ENCODE data around the gene SRR. TPM values are rescaled to one million over a fixed set of nuclear protein-coding genes. Genes with fewer than 3 reads are reported as not detected.

SRR gene
- total RNA-seq, 3 donors from 2014 or later (not counting 1 experiment from before 2014, with no cell fraction given), result 6.4 to 11.1 (median 7.9) TPM

- Mint-ChIP-seq H3K4me1 (peaks cover 17 to 19% of the 10 kb centered on the region in 2 donors), H3K27ac (peak overlapping the region; percentile 34 to 66), H3K36me3 (no peaks in the 10 kb centered on the region), H3K9me3 (no peaks in the 10 kb centered on the region), H3K27me3 (ENCODE audit: low read depth in 2 of 2) (no peaks in the 10 kb centered on the region), H3K4me3 (peak overlapping the region; percentile 90)
- 50% methylated on average over 5 of the region's 5 CpGs for WGBS (ENCODE audit: insufficient coverage)
- peak overlapping the region; percentile 60 for H3K4me3 ChIP-seq (ENCODE audit: low read length)
- no peak for TF ChIP-seq CTCF (IDR thresholded peaks at IDR 0.05)
- H3K4me1 ChIP-seq (ENCODE audit: control insufficient read depth, insufficient read depth, low read length), result peaks cover 18% of the 10 kb centered on the region
- H3K9me3 ChIP-seq (ENCODE audit: control insufficient read depth, insufficient read depth, low read length), result no peaks in the 10 kb centered on the region
- intact Hi-C loops (cut with micrococcal nuclease), result no loop called here
- DNase-seq (peak in 1 of 2 donors; percentile 21), ATAC-seq (no peak)
- peaks cover 17% of the 10 kb centered on the region for H3K36me3 ChIP-seq (ENCODE audit: control insufficient read depth, insufficient read depth, low read length)
- H3K27me3 ChIP-seq (ENCODE audit: control insufficient read depth, insufficient read depth, low read length), result no peaks in the 10 kb centered on the region
- H3K27ac ChIP-seq (ENCODE audit: low read length), result no peak overlapping the region
These were observed 34.5 kb downstream of the SRR start for GRCh38 chr17:2338315-2338657.

GRCh38 chr17:2343421-2343820 is 39.7 kb downstream of the SRR start:
- H3K4me1 Mint-ChIP-seq, result peaks cover 0 to 2% of the 10 kb centered on the region in 2 donors
- Histone ChIP-seq H3K9me3 (ENCODE audit: control insufficient read depth, insufficient read depth, low read length) (no peaks in the 10 kb centered on the region), H3K27me3 (ENCODE audit: control insufficient read depth, insufficient read depth, low read length) (no peaks in the 10 kb centered on the region), H3K36me3 (ENCODE audit: control insufficient read depth, insufficient read depth, low read length) (no peaks in the 10 kb centered on the region), H3K4me3 (ENCODE audit: low read length) (no peak overlapping the region), H3K4me1 (ENCODE audit: control insufficient read depth, insufficient read depth, low read length) (peaks cover under 1% of the 10 kb centered on the region), H3K27ac (ENCODE audit: low read length) (no peak overlapping the region)
- H3K27me3 Mint-ChIP-seq (ENCODE audit: low read depth in 2 of 2), result no peaks in the 10 kb centered on the region
- H3K4me3 Mint-ChIP-seq, result no peak overlapping the region
- DNase-seq (peak in 1 of 2 donors; percentile 25), ATAC-seq (no peak)
- no peaks in the 10 kb centered on the region for H3K36me3 Mint-ChIP-seq
- intact Hi-C loops (cut with micrococcal nuclease), result no loop called here
- TF ChIP-seq CTCF (IDR thresholded peaks at IDR 0.05), result no peak
- 83% methylated on average over 5 of the region's 5 CpGs for WGBS (ENCODE audit: insufficient coverage)
- no peak overlapping the region for H3K27ac Mint-ChIP-seq
- no peaks in the 10 kb centered on the region for H3K9me3 Mint-ChIP-seq

- no peaks in the 10 kb centered on the region for H3K4me1 Mint-ChIP-seq
- intact Hi-C loops (cut with micrococcal nuclease), result no loop called here
- WGBS (ENCODE audit: insufficient coverage), result 98% methylated on average over 9 of the region's 10 CpGs
- H3K36me3 Mint-ChIP-seq, result no peaks in the 10 kb centered on the region
- Histone ChIP-seq H3K4me1 (ENCODE audit: control insufficient read depth, insufficient read depth, low read length) (no peaks in the 10 kb centered on the region), H3K27me3 (ENCODE audit: control insufficient read depth, insufficient read depth, low read length) (no peaks in the 10 kb centered on the region), H3K36me3 (ENCODE audit: control insufficient read depth, insufficient read depth, low read length) (no peaks in the 10 kb centered on the region), H3K9me3 (ENCODE audit: control insufficient read depth, insufficient read depth, low read length) (no peaks in the 10 kb centered on the region), H3K4me3 (ENCODE audit: low read length) (no peak overlapping the region), H3K27ac (ENCODE audit: low read length) (no peak overlapping the region)
- DNase-seq (no peak), ATAC-seq (no peak)
- H3K27me3 Mint-ChIP-seq (ENCODE audit: low read depth in 2 of 2), result no peaks in the 10 kb centered on the region
- no peaks in the 10 kb centered on the region for H3K9me3 Mint-ChIP-seq
- TF ChIP-seq CTCF (IDR thresholded peaks at IDR 0.05), result no peak
- H3K27ac Mint-ChIP-seq, result no peak overlapping the region
- no peak overlapping the region for H3K4me3 Mint-ChIP-seq
These were observed 40.8 kb downstream of the SRR start for GRCh38 chr17:2344528-2344927.

GRCh38 chr17:2346475-2346874 is 42.7 kb downstream of the SRR start:
- Mint-ChIP-seq H3K27ac (no peak overlapping the region), H3K36me3 (no peaks in the 10 kb centered on the region), H3K4me3 (no peak overlapping the region), H3K4me1 (no peaks in the 10 kb centered on the region), H3K27me3 (ENCODE audit: low read depth in 2 of 2) (no peaks in the 10 kb centered on the region), H3K9me3 (no peaks in the 10 kb centered on the region)
- no peaks in the 10 kb centered on the region for H3K9me3 ChIP-seq (ENCODE audit: control insufficient read depth, insufficient read depth, low read length)
- H3K4me1 ChIP-seq (ENCODE audit: control insufficient read depth, insufficient read depth, low read length), result no peaks in the 10 kb centered on the region
- no peak for TF ChIP-seq CTCF (IDR thresholded peaks at IDR 0.05)
- no peaks in the 10 kb centered on the region for H3K27me3 ChIP-seq (ENCODE audit: control insufficient read depth, insufficient read depth, low read length)
- no peak overlapping the region for H3K27ac ChIP-seq (ENCODE audit: low read length)
- 93% methylated on average over 8 of the region's 8 CpGs for WGBS (ENCODE audit: insufficient coverage)
- DNase-seq (no peak), ATAC-seq (no peak)
- intact Hi-C loops (cut with micrococcal nuclease), result no loop called here
- H3K4me3 ChIP-seq (ENCODE audit: low read length), result no peak overlapping the region
- H3K36me3 ChIP-seq (ENCODE audit: control insufficient read depth, insufficient read depth, low read length), result no peaks in the 10 kb centered on the region
